ENCODE data around the gene PPP2R5C.
A peak's percentile ranks its signal among the peaks of the same experiment; 100 is the strongest.

The PPP2R5C gene

GRCh38 chr14:101960225-101960624 lies 198.7 kb downstream of the PPP2R5C start:
- Mint-ChIP-seq H3K4me1 (ENCODE audit: low read depth) (peaks cover 10% of the 10 kb centered on the region), H3K36me3 (ENCODE audit: low read depth) (no peaks in the 10 kb centered on the region), H3K27me3 (ENCODE audit: low read depth) (peaks cover 5% of the 10 kb centered on the region), H3K4me3 (no peak overlapping the region), H3K9me3 (no peaks in the 10 kb centered on the region), H3K27ac (peak overlapping the region; percentile 71)

- Mint-ChIP-seq H3K27ac (no peak overlapping the region), H3K4me3 (no peak overlapping the region)
Measured at GRCh38 chr14:101961011-101961721, 199.7 kb downstream of the PPP2R5C start.

GRCh38 chr14:101961746-101962502 lies 200.4 kb downstream of the PPP2R5C start:
- Mint-ChIP-seq H3K27me3 (ENCODE audit: low read depth) (peaks cover 5% of the 10 kb centered on the region), H3K27ac (no peak overlapping the region), H3K36me3 (ENCODE audit: low read depth) (peaks cover 2% of the 10 kb centered on the region), H3K9me3 (no peaks in the 10 kb centered on the region), H3K4me3 (no peak overlapping the region), H3K4me1 (ENCODE audit: low read depth) (peaks cover 20% of the 10 kb centered on the region)

More at GRCh38 chr14:101961011-101961721, 199.7 kb downstream of the PPP2R5C start:
- Mint-ChIP-seq H3K36me3 (ENCODE audit: low read depth) (no peaks in the 10 kb centered on the region), H3K9me3 (no peaks in the 10 kb centered on the region), H3K27me3 (ENCODE audit: low read depth) (peaks cover 5% of the 10 kb centered on the region), H3K4me1 (ENCODE audit: low read depth) (peaks cover 16% of the 10 kb centered on the region)

GRCh38 chr14:101962503-101962874 lies 201.0 kb downstream of the PPP2R5C start:
- no peaks in the 10 kb centered on the region for H3K9me3 Mint-ChIP-seq
- peaks cover 5% of the 10 kb centered on the region for H3K27me3 Mint-ChIP-seq (ENCODE audit: low read depth)
- peaks cover 4% of the 10 kb centered on the region for H3K36me3 Mint-ChIP-seq (ENCODE audit: low read depth)
- peaks cover 22% of the 10 kb centered on the region for H3K4me1 Mint-ChIP-seq (ENCODE audit: low read depth)
- no peak overlapping the region for H3K4me3 Mint-ChIP-seq
- no peak overlapping the region for H3K27ac Mint-ChIP-seq

GRCh38 chr14:101963052-101963451 lies 201.5 kb downstream of the PPP2R5C start:
- Mint-ChIP-seq H3K4me1 (ENCODE audit: low read depth) (peaks cover 28% of the 10 kb centered on the region), H3K27me3 (ENCODE audit: low read depth) (peaks cover 5% of the 10 kb centered on the region), H3K27ac (no peak overlapping the region), H3K36me3 (ENCODE audit: low read depth) (peaks cover 7% of the 10 kb centered on the region), H3K4me3 (no peak overlapping the region), H3K9me3 (no peaks in the 10 kb centered on the region)

- Mint-ChIP-seq H3K36me3 (ENCODE audit: low read depth) (peaks cover 9% of the 10 kb centered on the region), H3K27ac (no peak overlapping the region), H3K27me3 (ENCODE audit: low read depth) (peaks cover 5% of the 10 kb centered on the region), H3K9me3 (no peaks in the 10 kb centered on the region), H3K4me1 (ENCODE audit: low read depth) (peaks cover 33% of the 10 kb centered on the region), H3K4me3 (peak overlapping the region; percentile 65)
Measured at GRCh38 chr14:101963656-101964296, 202.3 kb downstream of the PPP2R5C start.

- peaks cover 13% of the 10 kb centered on the region for H3K36me3 Mint-ChIP-seq (ENCODE audit: low read depth)
- peaks cover 36% of the 10 kb centered on the region for H3K4me1 Mint-ChIP-seq (ENCODE audit: low read depth)
- peak within 1 kb of the TSS; percentile 91 for H3K4me3 Mint-ChIP-seq
- peak within 1 kb of the TSS; percentile 92 for H3K27ac Mint-ChIP-seq
- peaks cover 5% of the 10 kb centered on the region for H3K27me3 Mint-ChIP-seq (ENCODE audit: low read depth)
- no peaks in the 10 kb centered on the region for H3K9me3 Mint-ChIP-seq
Measured at GRCh38 chr14:101964297-101965180, 203.0 kb downstream of the PPP2R5C start, which contains the start of gene DYNC1H1. TSS of gene DYNC1H1 (plus strand) at chr14:101964573. CDS start at chr14:101964692, 119 bp downstream.

- peak overlapping the region; percentile 92 for H3K27ac Mint-ChIP-seq
- peaks cover 14% of the 10 kb centered on the region for H3K36me3 Mint-ChIP-seq (ENCODE audit: low read depth)
- H3K4me1 Mint-ChIP-seq (ENCODE audit: low read depth): peaks cover 41% of the 10 kb centered on the region
Measured at GRCh38 chr14:101965181-101965544, 203.7 kb downstream of the PPP2R5C start.

GRCh38 chr14:101965770-101966722 lies 204.5 kb downstream of the PPP2R5C start:
- Mint-ChIP-seq H3K27me3 (ENCODE audit: low read depth) (peaks cover 5% of the 10 kb centered on the region), H3K9me3 (no peaks in the 10 kb centered on the region), H3K36me3 (ENCODE audit: low read depth) (peaks cover 18% of the 10 kb centered on the region), H3K27ac (peak overlapping the region; percentile 92), H3K4me3 (peak overlapping the region; percentile 91), H3K4me1 (ENCODE audit: low read depth) (peaks cover 43% of the 10 kb centered on the region)

More at GRCh38 chr14:101965181-101965544, 203.7 kb downstream of the PPP2R5C start:
- H3K4me3 Mint-ChIP-seq: peak overlapping the region; percentile 91
- H3K9me3 Mint-ChIP-seq: no peaks in the 10 kb centered on the region
- peaks cover 5% of the 10 kb centered on the region for H3K27me3 Mint-ChIP-seq (ENCODE audit: low read depth)

- no peaks in the 10 kb centered on the region for H3K9me3 Mint-ChIP-seq
- peaks cover 18% of the 10 kb centered on the region for H3K36me3 Mint-ChIP-seq (ENCODE audit: low read depth)
- H3K4me1 Mint-ChIP-seq (ENCODE audit: low read depth): peaks cover 39% of the 10 kb centered on the region
- peak overlapping the region; percentile 54 for H3K4me3 Mint-ChIP-seq
- H3K27ac Mint-ChIP-seq: no peak overlapping the region
- H3K27me3 Mint-ChIP-seq (ENCODE audit: low read depth): no peaks in the 10 kb centered on the region
Measured at GRCh38 chr14:101966742-101967141, 205.2 kb downstream of the PPP2R5C start.

GRCh38 chr14:101968186-101968585 lies 206.7 kb downstream of the PPP2R5C start:
- H3K36me3 Mint-ChIP-seq (ENCODE audit: low read depth): peaks cover 18% of the 10 kb centered on the region
- H3K4me1 Mint-ChIP-seq (ENCODE audit: low read depth): peaks cover 46% of the 10 kb centered on the region
- peak overlapping the region; percentile 2 for H3K27ac Mint-ChIP-seq
- no peaks in the 10 kb centered on the region for H3K27me3 Mint-ChIP-seq (ENCODE audit: low read depth)
- H3K9me3 Mint-ChIP-seq: no peaks in the 10 kb centered on the region
- no peak overlapping the region for H3K4me3 Mint-ChIP-seq

GRCh38 chr14:101969481-101969880 lies 208.0 kb downstream of the PPP2R5C start:
- no peak overlapping the region for H3K27ac Mint-ChIP-seq
- no peak overlapping the region for H3K4me3 Mint-ChIP-seq
- H3K36me3 Mint-ChIP-seq (ENCODE audit: low read depth): peaks cover 18% of the 10 kb centered on the region
- no peaks in the 10 kb centered on the region for H3K27me3 Mint-ChIP-seq (ENCODE audit: low read depth)
- H3K9me3 Mint-ChIP-seq: no peaks in the 10 kb centered on the region
- peaks cover 44% of the 10 kb centered on the region for H3K4me1 Mint-ChIP-seq (ENCODE audit: low read depth)

- no peak overlapping the region for H3K27ac Mint-ChIP-seq
- H3K4me3 Mint-ChIP-seq: no peak overlapping the region
- peaks cover 26% of the 10 kb centered on the region for H3K36me3 Mint-ChIP-seq (ENCODE audit: low read depth)
- H3K27me3 Mint-ChIP-seq (ENCODE audit: low read depth): no peaks in the 10 kb centered on the region
- H3K9me3 Mint-ChIP-seq: no peaks in the 10 kb centered on the region
- H3K4me1 Mint-ChIP-seq (ENCODE audit: low read depth): peaks cover 40% of the 10 kb centered on the region
Measured at GRCh38 chr14:101970830-101971400, 209.4 kb downstream of the PPP2R5C start.

All from T-helper 1 cell treated with Interleukin-12 subunit alpha and Interleukin-12 subunit beta and Interleukin-4 antibody, amounts not matched to agents 30 μg/mL and 1 μg/mL, for 36 hours (primary cell).